ENCODE results near the gene RPF1. TPM values are rescaled to one million over a fixed set of nuclear protein-coding genes. Genes with fewer than 3 reads are reported as not detected.

Gene RPF1
- 10 to 100 TPM; 29.9 to 51.7 (median 42.7) TPM for total RNA-seq

- Histone ChIP-seq H3K27me3 (no peaks in the 10 kb centered on the region), H3K9me3 (no peaks in the 10 kb centered on the region), H3K4me1 (peaks cover 11 to 13% of the 10 kb centered on the region in 2 donors), H3K36me3 (peaks cover 0 to 4% of the 10 kb centered on the region in 2 donors), H3K4me3 (replicated peaks in 1 of 3) (peak within 1 kb of the TSS; percentile 51 to 74 (median 57)), H3K27ac (peak within 1 kb of the TSS; percentile 37 to 80 (median 63))
- TF ChIP-seq POLR2A (IDR thresholded peaks at IDR 0.05), result peak in 1 of 2 donors; percentile 68
- no peak for TF ChIP-seq CTCF (IDR thresholded peaks at IDR 0.05)
- DNase-seq, result peak; percentile 64 to 71
- intact Hi-C loops (cut with DNase I), result no loop called here
- WGBS, 2 donors, result 4 to 8% methylated on average over 34 to 51 of the region's 51 CpGs
Observed at GRCh38 chr1:84478876-84479868, at the start of gene RPF1. Gene RPF1, plus strand, starts transcription at chr1:84479266. Its CDS starts 16 bp downstream, at chr1:84479282.

- no peaks in the 10 kb centered on the region for H3K36me3 ChIP-seq
- H3K27ac ChIP-seq, result no peak overlapping the region
- intact Hi-C loops (cut with DNase I), result loop anchor here (10.0 kb wide), 3 partner anchors 166 to 506 kb away; no protein-coding TSS in a partner anchor
- DNase-seq, result no peak
- no peaks in the 10 kb centered on the region for H3K9me3 ChIP-seq
- no peak overlapping the region for H3K4me3 ChIP-seq (replicated peaks in 1 of 3)
- H3K27me3 ChIP-seq, result no peaks in the 10 kb centered on the region
- whole genome bisulfite sequencing, 2 donors, result 70 to 100% methylated on average over 2 of the region's 2 CpGs
- H3K4me1 ChIP-seq, result no peaks in the 10 kb centered on the region
- TF ChIP-seq POLR2A (IDR thresholded peaks at IDR 0.05), result no peak
- TF ChIP-seq CTCF (IDR thresholded peaks at IDR 0.05), result no peak
Observed at GRCh38 chr1:84430546-84430945, 48.5 kb upstream of the RPF1 start.

- Histone ChIP-seq H3K36me3 (no peaks in the 10 kb centered on the region), H3K4me3 (replicated peaks in 1 of 3) (no peak overlapping the region), H3K9me3 (no peaks in the 10 kb centered on the region), H3K4me1 (no peaks in the 10 kb centered on the region), H3K27me3 (no peaks in the 10 kb centered on the region), H3K27ac (peak overlapping the region; percentile 12 to 29 (median 25))
- TF ChIP-seq POLR2A (IDR thresholded peaks at IDR 0.05) (no peak), CTCF (IDR thresholded peaks at IDR 0.05) (peak; percentile 61 to 95 (median 72))
- 14 to 15% methylated on average over 11 of the region's 11 CpGs for WGBS, 2 donors
- DNase-seq, result peak; percentile 65 to 70
- intact Hi-C loops (cut with DNase I), result loop anchor here (10.0 kb wide), 3 partner anchors 169 to 509 kb away; no protein-coding TSS in a partner anchor
Observed at GRCh38 chr1:84433258-84434080, 45.6 kb upstream of the RPF1 start.

GRCh38 chr1:84434081-84434769 lies 44.8 kb upstream of the RPF1 start:
- H3K4me1 ChIP-seq, result no peaks in the 10 kb centered on the region
- TF ChIP-seq POLR2A (IDR thresholded peaks at IDR 0.05) (no peak), CTCF (IDR thresholded peaks at IDR 0.05) (no peak)
- intact Hi-C loops (cut with DNase I), result loop anchor here (10.0 kb wide), 3 partner anchors 169 to 509 kb away; no protein-coding TSS in a partner anchor
- DNase-seq, result peak in 1 of 2 donors; percentile 4
- 63 to 68% methylated on average over 6 of the region's 6 CpGs for WGBS, 2 donors
- H3K27ac ChIP-seq, result no peak overlapping the region
- H3K4me3 ChIP-seq (replicated peaks in 1 of 3), result no peak overlapping the region
- no peaks in the 10 kb centered on the region for H3K9me3 ChIP-seq
- H3K27me3 ChIP-seq, result no peaks in the 10 kb centered on the region
- H3K36me3 ChIP-seq, result no peaks in the 10 kb centered on the region
